ENCODE measurements around the gene PNPLA7. TPM values are rescaled to one million over a fixed set of nuclear protein-coding genes. Genes with fewer than 3 reads are reported as not detected.
A peak's percentile ranks its signal among the peaks of the same experiment; 100 is the strongest.

PNPLA7 gene
- total and polyA plus RNA-seq, 2 of the 13 experiments (the other 11 are each of a cell fraction or from before 2014, with no cell fraction given): 0.42 to 1.5 TPM

DNA sequence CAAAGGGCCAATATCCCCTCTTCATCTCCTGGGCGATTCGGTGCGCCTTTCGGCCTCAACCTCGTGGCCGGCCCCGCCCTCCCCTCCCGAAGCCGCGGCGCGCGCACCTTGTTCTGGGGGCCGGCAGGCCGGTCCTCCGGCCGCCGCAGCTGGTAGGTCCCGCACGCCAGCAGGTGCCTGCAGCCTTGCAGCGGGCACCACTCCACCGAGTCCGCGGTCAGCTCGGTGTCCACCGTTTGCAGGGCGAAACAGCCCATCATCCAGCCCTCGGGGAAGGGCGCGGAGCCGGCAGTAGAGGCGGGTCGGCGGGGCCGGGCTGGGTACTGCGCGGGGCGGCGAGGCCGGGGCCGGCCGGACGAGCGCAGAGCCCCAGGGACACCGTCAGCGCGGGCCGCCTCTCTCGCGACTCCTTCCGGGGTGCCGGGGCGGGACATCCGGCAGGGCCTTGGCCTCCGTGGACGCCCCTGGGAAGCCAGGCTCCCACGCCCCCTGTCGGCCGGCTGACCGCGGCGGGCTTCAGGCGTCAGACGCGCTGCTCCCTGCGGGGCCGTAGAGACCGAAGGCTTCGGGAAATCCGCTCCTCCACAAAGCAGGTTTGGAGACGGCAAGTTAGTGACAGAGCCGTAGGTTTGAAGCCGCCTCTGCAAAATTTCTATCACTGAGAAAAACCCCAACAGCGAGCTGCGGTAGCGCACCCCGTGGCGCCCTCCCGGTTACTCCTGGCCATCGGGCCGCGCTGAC lies 28.5 kb upstream of the PNPLA7 start, which contains the start of gene DPH7 (continued):
- TF ChIP-seq ZNF34 (CRISPR knock-in tag; IDR thresholded peaks at IDR 0.05; ENCODE audit: borderline replicate concordance) (peak; percentile 60; the same call in 1 of the 2 replicates), ETV5 (CRISPR knock-in tag; IDR thresholded peaks at IDR 0.05; ENCODE audit: borderline replicate concordance) (peak; percentile 60), ZNF367 (CRISPR knock-in tag; IDR thresholded peaks at IDR 0.05; ENCODE audit: borderline replicate concordance) (no peak), ZNF891 (CRISPR knock-in tag; IDR thresholded peaks at IDR 0.05) (no peak), MXD1 (CRISPR knock-in tag; IDR thresholded peaks at IDR 0.05) (peak; percentile 50; the same call in 1 of the 2 replicates), ZNF572 (CRISPR knock-in tag; IDR thresholded peaks at IDR 0.05) (no peak), MAX (IDR thresholded peaks at IDR 0.05) (peak; percentile 84), ZNF496 (CRISPR knock-in tag; IDR thresholded peaks at IDR 0.05; ENCODE audit: insufficient replicate concordance) (no peak), THAP9 (CRISPR knock-in tag; IDR thresholded peaks at IDR 0.05; ENCODE audit: borderline replicate concordance) (0 out of 2 replicates have a peak, but pooled peaks have one; percentile 28), NKX3-1 (CRISPR knock-in tag; IDR thresholded peaks at IDR 0.05) (peak; percentile 63; the same call in 1 of the 2 replicates), NFKBIZ (CRISPR knock-in tag; IDR thresholded peaks at IDR 0.05) (no peak), RARG (CRISPR knock-in tag; IDR thresholded peaks at IDR 0.05; ENCODE audit: low read depth) (no peak), ZBTB40 (IDR thresholded peaks at IDR 0.05) (peak; percentile 52), ZBTB40 (CRISPR knock-in tag; IDR thresholded peaks at IDR 0.05) (no peak; the same call in 1 of the 2 replicates)
- TF ChIP-seq, protein P1, sequence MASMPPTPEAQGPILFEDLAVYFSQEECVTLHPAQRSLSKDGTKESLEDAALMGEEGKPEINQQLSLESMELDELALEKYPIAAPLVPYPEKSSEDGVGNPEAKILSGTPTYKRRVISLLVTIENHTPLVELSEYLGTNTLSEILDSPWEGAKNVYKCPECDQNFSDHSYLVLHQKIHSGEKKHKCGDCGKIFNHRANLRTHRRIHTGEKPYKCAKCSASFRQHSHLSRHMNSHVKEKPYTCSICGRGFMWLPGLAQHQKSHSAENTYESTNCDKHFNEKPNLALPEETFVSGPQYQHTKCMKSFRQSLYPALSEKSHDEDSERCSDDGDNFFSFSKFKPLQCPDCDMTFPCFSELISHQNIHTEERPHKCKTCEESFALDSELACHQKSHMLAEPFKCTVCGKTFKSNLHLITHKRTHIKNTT (CRISPR knock-in tag; IDR thresholded peaks at IDR 0.05): no peak

All from HepG2 (cell line).